H1 (cell line): ENCODE measurements around the gene ZNF2. TPM values are rescaled to one million over a fixed set of nuclear protein-coding genes. Genes with fewer than 3 reads are reported as not detected.

Experiments
- CTCF ChIA-PET: fragments of 300-600 bp; sonication (Branson Sonifier 250); formaldehyde crosslinking; loops from one replicate; lab custom pipeline; 2021; ENCODE audit not compliant: partially characterized antibody; lab: Charles Lee
- POLR2A ChIA-PET: fragments of 300-600 bp; sonication (Branson Sonifier 250); formaldehyde crosslinking; loops from one replicate; lab custom pipeline; 2021; ENCODE audit warnings: inconsistent platforms; ENCODE audit not compliant: partially characterized antibody; lab: Charles Lee
- DNase-seq, 2 experiments: peaks; one replicate each; pipeline versions ENCODE4 v3.0.0 to v3.0.0-alpha.2; 2010 to 2022; ENCODE audit warnings: low spot score in 2 of 2, low read depth in 1 of 2, mixed read lengths in 1 of 2
- FAIRE-seq: peaks from 2 replicates; lab custom pipeline; 2011; peaks lifted over from hg19 to GRCh38; lab: Jason Lieb, UNC
- H2AFZ ChIP-seq: 2 replicates; pipeline ENCODE4 v1.8.1; 2012; ENCODE audit warnings: low read length, inconsistent platforms
- H2AK5ac ChIP-seq: 2 replicates; pipeline ENCODE4 v1.6.1; 2013; ENCODE audit warnings: low read depth, low read length
- H2BK120ac ChIP-seq: replicated peaks from 2 replicates; pipeline ENCODE3; 2013; ENCODE audit warnings: low read depth, low read length, inconsistent platforms
- H2BK12ac ChIP-seq: 2 replicates; pipeline ENCODE4 v1.6.1; 2013; ENCODE audit warnings: low read depth, low read length
- H2BK15ac ChIP-seq: 2 replicates; pipeline ENCODE4 v1.6.1; 2013; ENCODE audit warnings: low read length
- H2BK20ac ChIP-seq: 2 replicates; pipeline ENCODE4 v1.6.1; 2013; ENCODE audit warnings: low read length
- H2BK5ac ChIP-seq: 2 replicates; pipeline ENCODE4 v1.6.1; 2013; ENCODE audit warnings: low read depth, low read length
- H3K14ac ChIP-seq: 2 replicates; pipeline ENCODE4 v1.6.1; 2013; ENCODE audit warnings: inconsistent platforms; ENCODE audit not compliant: insufficient read length
- H3K18ac ChIP-seq: 2 replicates; pipeline ENCODE4 v1.6.1; 2013; ENCODE audit warnings: low read length; ENCODE audit errors: extremely low read depth
- H3K23ac ChIP-seq: 2 replicates; pipeline ENCODE4 v1.6.1; 2013; ENCODE audit warnings: inconsistent platforms; ENCODE audit not compliant: insufficient read length
- H3K23me2 ChIP-seq: 2 replicates; pipeline ENCODE4 v1.6.1; 2013; ENCODE audit warnings: low read depth, low read length
- H3K27ac ChIP-seq: 2 replicates; pipeline ENCODE4 v1.6.1; 2011; ENCODE audit warnings: low read depth, low read length, inconsistent platforms
- H3K27me3 ChIP-seq, 4 experiments: replicated peaks in 1 of 4; 1 replicate in 1 of 4; 2 replicates in 3 of 4; pipeline versions ENCODE4 v1.6.1 to v1.8.1; 2011 to 2013; ENCODE audit warnings: low read length in 3 of 4, mild to moderate bottlenecking in 3 of 4, inconsistent platforms in 2 of 4, mixed read lengths in 2 of 4, moderate library complexity in 1 of 4; ENCODE audit not compliant: control insufficient read depth in 3 of 4, insufficient read depth in 3 of 4; ENCODE audit errors: extremely low read depth in 1 of 4
- H3K36me3 ChIP-seq, 4 experiments: 2 replicates each; pipeline versions ENCODE4 v1.6.1 to v1.8.1; 2011 to 2013; ENCODE audit warnings: mild to moderate bottlenecking in 4 of 4, low read length in 3 of 4, moderate library complexity in 2 of 4, control low read depth in 1 of 4, inconsistent platforms in 1 of 4; ENCODE audit not compliant: insufficient read depth in 4 of 4, control insufficient read depth in 2 of 4
- H3K4ac ChIP-seq: replicated peaks from 2 replicates; pipeline ENCODE3; 2013; ENCODE audit warnings: low read length, low read depth, mixed read lengths, inconsistent platforms; ENCODE audit not compliant: insufficient read length
- H3K4me1 ChIP-seq, 4 experiments: replicated peaks in 1 of 4; 1 replicate in 1 of 4; 2 replicates in 3 of 4; pipeline versions ENCODE4 v1.6.1 to v1.8.1; 2011 to 2013; ENCODE audit warnings: low read length in 3 of 4, inconsistent platforms in 2 of 4, mixed read lengths in 1 of 4; ENCODE audit not compliant: insufficient read depth in 4 of 4, control insufficient read depth in 3 of 4
- H3K4me2 ChIP-seq, 2 experiments: 2 replicates each; pipeline versions ENCODE4 v1.6.1 to v1.8.1; 2011 to 2013; ENCODE audit warnings: low read depth in 2 of 2, low read length in 2 of 2, control low read depth in 1 of 2, inconsistent platforms in 1 of 2, mild to moderate bottlenecking in 1 of 2; ENCODE audit not compliant: insufficient read depth in 1 of 2
- H3K4me3 ChIP-seq, 4 experiments: fragments of 200-600, 300-600 bp in 1 of 4; sonication (generic), shearing (Covaris generic), sonication (Bioruptor Twin) in 1 of 4; 2 replicates each; pipeline versions ENCODE4 v1.5.1 to v1.8.1; 2011 to 2016; ENCODE audit warnings: low read length in 4 of 4, low read depth in 3 of 4, control low read depth in 2 of 4, inconsistent platforms in 2 of 4, mild to moderate bottlenecking in 2 of 4, mixed read lengths in 1 of 4, moderate library complexity in 1 of 4; ENCODE audit not compliant: insufficient read depth in 2 of 4; ENCODE audit errors: extremely low read depth in 1 of 4
- H3K56ac ChIP-seq: replicated peaks from 2 replicates; pipeline ENCODE3; 2013; ENCODE audit warnings: low read depth, mild to moderate bottlenecking, mixed read lengths, low read length, inconsistent platforms; ENCODE audit not compliant: insufficient read length
- H3K79me1 ChIP-seq: 2 replicates; pipeline ENCODE4 v1.6.1; 2013; ENCODE audit warnings: low read depth, low read length, control low read depth
- H3K79me2 ChIP-seq, 2 experiments: 2 replicates each; pipeline versions ENCODE4 v1.6.1 to v1.8.1; 2012 to 2013; ENCODE audit warnings: low read length in 2 of 2, mild to moderate bottlenecking in 2 of 2, inconsistent platforms in 1 of 2; ENCODE audit not compliant: insufficient read depth in 2 of 2, control insufficient read depth in 1 of 2
- H3K9ac ChIP-seq, 4 experiments: replicated peaks in 1 of 4; 1 replicate in 1 of 4; 2 replicates in 3 of 4; pipeline versions ENCODE4 v1.6.1 to v1.8.1; 2011 to 2013; ENCODE audit warnings: low read depth in 3 of 4, low read length in 3 of 4, control low read depth in 2 of 4, mild to moderate bottlenecking in 2 of 4, moderate library complexity in 2 of 4, inconsistent platforms in 1 of 4; ENCODE audit errors: extremely low read depth in 1 of 4
- H3K9me3 ChIP-seq, 2 experiments: 2 replicates each; pipeline versions ENCODE4 v1.6.1 to v1.8.1; 2012 to 2013; ENCODE audit warnings: mild to moderate bottlenecking in 2 of 2, moderate library complexity in 2 of 2, control low read depth in 1 of 2, inconsistent platforms in 1 of 2, low read depth in 1 of 2, low read length in 1 of 2, mixed read lengths in 1 of 2; ENCODE audit not compliant: insufficient read depth in 2 of 2
- H4K20me1 ChIP-seq, 2 experiments: replicated peaks in 1 of 2; 2 replicates each; pipeline versions ENCODE3 to v1.8.1; 2011 to 2013; ENCODE audit warnings: inconsistent platforms in 2 of 2, low read length in 2 of 2, mild to moderate bottlenecking in 1 of 2; ENCODE audit not compliant: insufficient read depth in 2 of 2, control insufficient read depth in 1 of 2
- H4K5ac ChIP-seq: 2 replicates; pipeline ENCODE4 v1.6.1; 2013; ENCODE audit warnings: low read length, low read depth, mixed read lengths, inconsistent platforms; ENCODE audit not compliant: insufficient read length
- H4K8ac ChIP-seq: 2 replicates; pipeline ENCODE4 v1.8.0; 2013; ENCODE audit warnings: mild to moderate bottlenecking, moderate library complexity, low read length, inconsistent platforms; ENCODE audit not compliant: insufficient read depth; ENCODE audit errors: extremely low read depth
- H4K91ac ChIP-seq: replicated peaks from 2 replicates; pipeline ENCODE3; 2013; ENCODE audit warnings: low read length, mixed read lengths, inconsistent platforms; ENCODE audit not compliant: insufficient read length
- BACH1 ChIP-seq: IDR thresholded peaks from 2 replicates; pipeline ENCODE4 v1.6.1; 2012; ENCODE audit warnings: low read length, improper control_type of control experiment
- E2F6 ChIP-seq: IDR thresholded peaks from 2 replicates; pipeline ENCODE4 v1.6.1; 2012; ENCODE audit warnings: inconsistent platforms
- HDAC6 ChIP-seq: IDR thresholded peaks from one replicate; pipeline ENCODE4 v1.7.1; 2012; ENCODE audit warnings: low read depth, mild to moderate bottlenecking, inconsistent platforms, low read length, moderate library complexity
- RBBP5 ChIP-seq: IDR thresholded peaks from 2 replicates; pipeline ENCODE4 v1.7.1; 2012; ENCODE audit warnings: low read depth, mild to moderate bottlenecking, inconsistent platforms, low read length, moderate library complexity, borderline replicate concordance
- RNF2 ChIP-seq: fragments of 200-900, 300-1000 bp; sonication (generic); IDR thresholded peaks from 2 replicates; pipeline ENCODE4 v1.7.1; 2016; ENCODE audit warnings: borderline replicate concordance, low read depth, mild to moderate bottlenecking, antibody characterized with exemption, low read length; ENCODE audit not compliant: poor library complexity, severe bottlenecking; ENCODE audit errors: missing control alignments
- SIX5 ChIP-seq: IDR thresholded peaks from 2 replicates; pipeline ENCODE4 v1.6.1; 2011; ENCODE audit warnings: mild to moderate bottlenecking, low read depth, low read length
- SP4 ChIP-seq: IDR thresholded peaks from 2 replicates; pipeline ENCODE4 v1.6.1; 2012; ENCODE audit warnings: low read length, inconsistent platforms
- SRF ChIP-seq: IDR thresholded peaks from 2 replicates; pipeline ENCODE4 v1.6.1; 2011; ENCODE audit warnings: mild to moderate bottlenecking, low read depth, low read length, moderate library complexity
- YY1 ChIP-seq: IDR thresholded peaks from 2 replicates; pipeline ENCODE4 v1.6.1; 2011; ENCODE audit warnings: low read depth, mild to moderate bottlenecking, low read length
- WGBS, 2 experiments: shearing (Covaris generic) in 1 of 2; methylation state at CpG; one replicate each; pipeline versions ENCODE4 v1.1.6 to v1.1.7; 2013 to 2015; ENCODE audit warnings: low lambda C conversion rate in 2 of 2, mixed read lengths in 2 of 2, inconsistent platforms in 1 of 2, low coverage in 1 of 2, missing lambda C conversion rate in 1 of 2; ENCODE audit not compliant: insufficient replicate concordance in 2 of 2, insufficient coverage in 1 of 2, insufficient read length in 1 of 2; ENCODE audit errors: extremely low coverage in 1 of 2, missing lambda C conversion rate in 1 of 2; 5-methylcytosine and 5-hydroxymethylcytosine counted together
- polyA plus RNA-seq, 7 experiments: library from polyadenylated mRNA; depleted of rRNA in 3 of 7; stranded (reverse) in 5 of 7; unstranded in 2 of 7; fragments of >200 nt in 5 of 7; fragments of 200-250 nt in 2 of 7; gene quantifications; 1 replicate in 5 of 7; 2 replicates in 1 of 7; 4 replicates in 1 of 7; pipeline versions ENCODE4 v1.2.1 to v1.2.3, GENCODE V29; 2011 to 2013; ENCODE audit warnings: missing spikeins in 2 of 7, mixed read lengths in 2 of 7
- total RNA-seq: library from RNA; stranded (reverse); fragmentation: NEBNext Ultra II Directional; extraction: Animal tissue kit (Norgen Biotek cat#: 25700); gene quantifications from 2 replicates; pipeline ENCODE4 v1.2.1, GENCODE V29; 2021

Gene ZNF2
- total and polyA plus RNA-seq, 2 of the 8 experiments (the other 6 are each of a cell fraction or from before 2014, with no cell fraction given) = 1.3 to 3.0 TPM

GRCh38 chr2:95207111-95207961, 41.7 kb downstream of the ZNF2 start, which contains the start of gene ZNF892:
Gene ZNF892, plus strand, starts transcription at chr2:95207521. Its CDS starts 295 bp downstream, at chr2:95207816.
- Histone ChIP-seq H2AK5ac (no peak within 1 kb of the TSS), H3K23me2 (peaks cover 6% of the 10 kb centered on the region; the same call in 1 of the 2 replicates), H4K8ac (peak within 1 kb of the TSS; percentile 81; the same call in 1 of the 2 replicates), H3K27ac (no peak within 1 kb of the TSS), H3K9ac (peak within 1 kb of the TSS; percentile 46 to 86 (median 54)), H2BK15ac (no peak within 1 kb of the TSS), H3K27me3 (peaks cover 0 to 10% (median 0%) of the 10 kb centered on the region in 4 experiments; a peak in 3 of 7 replicates), H3K9me3 (peaks cover 28 to 30% of the 10 kb centered on the region in 2 experiments), H2BK5ac (peak within 1 kb of the TSS; percentile 71; the same call in 1 of the 2 replicates), H4K5ac (peak within 1 kb of the TSS; percentile 62), H3K79me2 (peaks cover 2 to 4% of the 10 kb centered on the region in 2 experiments; a peak in 2 of 4 replicates), H3K79me1 (0 out of 2 replicates have a peak, but pooled peaks cover 2% of the 10 kb centered on the region), H3K4me3 (peak within 1 kb of the TSS; percentile 47 to 88 (median 76)), H3K18ac (peak within 1 kb of the TSS; percentile 87), H2BK20ac (no peak within 1 kb of the TSS), H4K91ac (peak within 1 kb of the TSS; percentile 2), H3K56ac (peak within 1 kb of the TSS; percentile 3), H3K4ac (peak within 1 kb of the TSS; percentile 34), H2BK12ac (0 out of 2 replicates have a peak within 1 kb of the TSS, but pooled peaks have one; percentile 17), H3K14ac (peak within 1 kb of the TSS; percentile 6), H2AFZ (peak within 1 kb of the TSS; percentile 74), H3K23ac (no peak within 1 kb of the TSS), H3K4me1 (peaks cover 0 to 4% (median 2%) of the 10 kb centered on the region in 4 experiments; a peak in 2 of 7 replicates), H3K36me3 (peaks cover 0 to 35% (median 18%) of the 10 kb centered on the region in 4 experiments; a peak in 6 of 8 replicates), H3K4me2 (peak within 1 kb of the TSS; percentile 75 to 77), H2BK120ac (no peak within 1 kb of the TSS), H4K20me1 (no peaks in the 10 kb centered on the region)
- no peak for FAIRE-seq
- CTCF ChIA-PET = no interaction called here
- POLR2A ChIA-PET = interaction anchor here (1.4 kb wide), 1 partner anchor 17 kb away, joined by 3 read pairs; no protein-coding TSS in a partner anchor
- WGBS, 2 experiments = 1% methylated on average over 47 of the region's 74 CpGs; no CpG with 5 or more reads in 1 of the 2 experiments
- peak; percentile 73 to 92 for DNase-seq
- TF ChIP-seq RNF2 = no peak
- TF ChIP-seq SRF = no peak
- peak; percentile 70 for TF ChIP-seq E2F6
- TF ChIP-seq YY1 = no peak
- TF ChIP-seq SIX5 = peak; percentile 54; the same call in 1 of the 2 replicates
- TF ChIP-seq HDAC6 = no peak
- TF ChIP-seq BACH1 = no peak
- TF ChIP-seq SP4 = no peak
- no peak for TF ChIP-seq RBBP5
